Sciatic nerve (tissue), 2 donors: ENCODE measurements around the gene ACOT11. TPM values are rescaled to one million over a fixed set of nuclear protein-coding genes. Genes with fewer than 3 reads are reported as not detected.

Experiments used
- ATAC-seq: fragments of 200-7000 bp; cut with Tn5 transposase; one replicate; pipeline ENCODE4 v1.9.1; 2020; ENCODE audit warnings: mild to moderate bottlenecking, moderate library complexity
- DNase-seq: peaks from one replicate; pipeline ENCODE4 v3.0.0-alpha.2; 2020; ENCODE audit warnings: low spot score
- intact Hi-C: fragments of 100-400 bp; cut with DNase I; formaldehyde crosslinking; loops from one replicate; pipeline ENCODE4 v1.14.2; 2022
- total RNA-seq: library from RNA; stranded (reverse); fragmentation: NEBNext Ultra II Directional; extraction: Animal tissue kit (Norgen Biotek cat#: 25700); gene quantifications from one replicate; pipeline ENCODE4 v1.2.1, GENCODE V29; 2021
- donor health status: DM: no; HTN: no; CAD: no.
- donor health status: DM: no; HTN: no; CAD: no.

Gene ACOT11
- total RNA-seq, 1 donor from 2014 or later: 11.9 TPM

DNA sequence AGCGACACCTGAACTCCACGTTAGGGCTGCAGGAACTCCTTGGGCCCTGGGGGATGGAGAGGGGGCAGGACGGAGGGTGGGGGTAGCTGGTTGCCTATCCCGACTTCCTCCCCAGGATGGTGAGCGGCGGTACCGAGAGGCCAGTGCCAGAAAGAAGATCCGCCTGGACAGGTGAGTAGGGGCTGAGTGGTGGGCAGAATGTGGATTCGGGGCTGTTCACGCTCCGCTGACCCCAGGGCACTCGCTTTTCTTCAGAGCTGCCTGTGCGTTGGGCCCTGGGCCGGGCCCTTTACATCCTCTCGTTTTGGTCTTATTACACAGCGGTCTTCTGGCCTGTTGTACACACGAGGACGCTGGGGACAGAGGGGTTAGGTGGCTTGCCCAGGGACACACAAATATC is 54.5 kb downstream of the ACOT11 start:
- intact Hi-C loops: no loop called here
- DNase-seq: no peak
- ATAC-seq: no peak

DNA sequence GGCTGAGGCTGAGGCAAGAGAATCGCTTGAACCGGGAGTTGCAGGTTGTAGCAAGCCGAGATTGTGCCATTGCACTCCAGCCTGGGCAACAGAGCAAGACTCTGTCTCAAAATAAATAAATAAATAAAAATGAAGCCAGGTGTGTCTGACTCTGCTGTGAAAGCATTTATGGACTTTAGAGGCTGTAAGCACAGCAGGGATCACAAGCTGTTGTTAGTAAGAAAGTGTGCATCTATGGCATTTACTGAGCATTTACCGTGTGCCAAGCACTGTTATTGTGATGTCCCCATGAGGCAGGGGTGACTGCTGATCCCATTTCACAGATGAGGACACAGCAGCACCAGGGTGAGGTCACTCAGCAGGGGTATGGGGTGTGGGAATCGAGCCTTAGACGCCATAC is 55.2 kb downstream of the ACOT11 start:
- DNase-seq (no peak), ATAC-seq (no peak)
- intact Hi-C loops: no loop called here

DNA sequence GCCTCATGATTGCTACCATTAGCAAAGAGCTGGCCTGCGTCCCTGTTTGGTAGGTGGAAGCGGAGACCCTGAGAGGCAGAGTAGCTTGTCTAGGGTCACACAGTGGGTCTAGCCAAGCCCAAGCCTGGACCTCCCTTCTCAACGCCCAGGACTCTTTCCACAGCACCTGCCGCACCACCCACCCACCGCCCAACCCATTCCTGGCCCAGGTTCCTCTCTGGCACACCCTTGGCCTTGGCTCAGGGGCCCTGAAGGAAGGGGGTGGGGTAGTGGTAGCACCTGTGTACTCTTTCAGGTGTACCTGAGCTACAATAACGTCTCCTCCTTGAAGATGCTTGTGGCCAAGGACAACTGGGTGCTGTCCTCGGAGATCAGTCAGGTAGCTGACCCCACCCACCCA is 56.0 kb downstream of the ACOT11 start:
- intact Hi-C loops: no loop called here
- DNase-seq (no peak), ATAC-seq (no peak)

DNA sequence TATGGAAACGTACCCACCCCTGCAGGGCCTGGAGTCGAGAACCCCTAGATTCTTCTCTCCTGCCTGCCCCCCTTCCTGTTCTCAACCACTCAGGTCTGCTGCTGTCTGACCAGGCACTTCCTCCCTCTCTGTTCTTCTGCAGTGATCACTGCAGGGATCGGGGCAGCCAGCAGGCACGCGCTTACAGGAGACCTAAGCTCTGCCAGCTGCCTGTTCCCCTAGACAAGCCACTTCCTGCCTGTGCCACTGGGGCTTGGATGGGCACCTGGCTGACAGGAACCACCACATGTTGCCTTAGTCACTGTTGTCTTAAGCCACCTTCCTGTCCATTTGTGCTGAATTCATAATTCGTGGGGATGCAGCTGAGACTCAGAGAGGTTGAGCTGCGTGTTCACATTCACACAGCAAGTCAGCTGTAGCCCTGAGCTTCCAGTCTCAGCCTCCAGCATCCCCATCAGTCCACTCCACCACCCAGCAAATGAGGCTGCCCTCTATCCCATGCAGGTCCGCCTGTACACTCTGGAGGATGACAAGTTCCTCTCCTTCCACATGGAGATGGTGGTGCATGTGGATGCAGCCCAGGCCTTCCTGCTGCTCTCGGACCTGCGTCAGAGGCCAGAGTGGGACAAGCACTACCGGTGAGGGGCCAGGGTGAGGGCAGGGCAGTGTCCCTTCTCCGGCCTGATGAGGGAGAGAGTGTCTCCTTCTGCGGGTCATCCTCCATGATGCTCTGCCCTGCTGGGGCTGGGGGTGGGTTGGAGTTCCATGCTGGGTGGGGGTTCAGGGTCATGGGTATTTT is 56.7 kb downstream of the ACOT11 start:
- intact Hi-C loops: no loop called here
- ATAC-seq (no peak), DNase-seq (no peak)

DNA sequence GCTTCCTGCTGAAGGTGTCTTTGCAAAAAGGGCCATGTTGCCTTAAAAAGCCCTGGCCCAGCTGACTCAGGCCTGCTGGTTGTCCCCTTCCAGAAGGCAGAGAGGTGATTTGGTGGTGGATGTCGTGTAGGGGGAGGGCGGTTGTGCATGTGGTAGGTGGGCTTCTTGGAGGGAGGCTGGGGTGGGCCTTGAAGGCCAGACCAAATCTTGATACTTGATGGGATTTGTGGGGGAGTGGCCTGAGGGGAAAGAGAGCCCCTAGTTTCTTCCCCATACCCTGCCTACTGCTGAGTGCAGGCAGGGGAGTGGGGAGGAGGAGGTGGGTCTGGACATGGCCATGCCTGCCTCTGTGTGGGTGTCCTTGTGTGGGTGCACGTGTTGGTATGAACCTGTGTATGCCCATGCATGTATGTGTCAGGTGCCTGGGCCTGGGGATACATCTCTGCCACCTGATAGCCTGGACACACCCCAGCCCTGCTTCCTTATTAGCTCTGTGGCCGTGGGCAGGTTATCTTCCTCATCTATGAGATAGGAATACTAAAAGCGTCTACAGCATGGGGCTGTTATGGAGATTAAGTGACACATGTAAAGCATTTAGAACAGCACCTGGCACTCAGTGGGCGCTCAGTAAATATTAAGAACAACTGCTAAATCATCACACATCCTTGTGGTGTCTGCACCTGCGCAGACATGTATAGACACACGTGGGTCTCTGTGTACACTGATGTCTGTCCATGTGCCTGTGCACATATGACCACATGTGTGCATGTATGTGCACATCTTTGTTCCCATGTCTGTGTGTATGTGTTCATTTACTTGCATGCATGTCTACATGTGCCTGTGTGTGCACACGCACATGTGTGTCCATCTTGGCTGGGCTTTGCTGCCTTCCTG is 58.3 kb downstream of the ACOT11 start:
- ATAC-seq (no peak), DNase-seq (no peak)
- intact Hi-C loops: no loop called here

DNA sequence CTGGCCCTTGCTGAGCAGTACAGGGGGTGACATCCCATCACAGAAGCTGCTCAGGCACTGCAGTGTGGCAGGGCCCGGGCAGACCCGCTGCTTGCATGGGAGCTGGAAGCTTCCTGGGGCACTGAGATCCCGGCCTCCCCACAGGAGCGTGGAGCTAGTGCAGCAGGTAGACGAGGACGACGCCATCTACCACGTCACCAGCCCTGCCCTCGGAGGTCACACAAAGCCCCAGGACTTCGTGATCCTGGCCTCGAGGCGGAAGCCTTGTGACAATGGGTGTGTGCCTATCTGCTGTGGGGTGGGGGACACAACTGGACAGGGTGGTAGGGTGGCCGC is 58.9 kb downstream of the ACOT11 start:
- no peak for DNase-seq
- intact Hi-C loops: no loop called here
- no peak for ATAC-seq

DNA sequence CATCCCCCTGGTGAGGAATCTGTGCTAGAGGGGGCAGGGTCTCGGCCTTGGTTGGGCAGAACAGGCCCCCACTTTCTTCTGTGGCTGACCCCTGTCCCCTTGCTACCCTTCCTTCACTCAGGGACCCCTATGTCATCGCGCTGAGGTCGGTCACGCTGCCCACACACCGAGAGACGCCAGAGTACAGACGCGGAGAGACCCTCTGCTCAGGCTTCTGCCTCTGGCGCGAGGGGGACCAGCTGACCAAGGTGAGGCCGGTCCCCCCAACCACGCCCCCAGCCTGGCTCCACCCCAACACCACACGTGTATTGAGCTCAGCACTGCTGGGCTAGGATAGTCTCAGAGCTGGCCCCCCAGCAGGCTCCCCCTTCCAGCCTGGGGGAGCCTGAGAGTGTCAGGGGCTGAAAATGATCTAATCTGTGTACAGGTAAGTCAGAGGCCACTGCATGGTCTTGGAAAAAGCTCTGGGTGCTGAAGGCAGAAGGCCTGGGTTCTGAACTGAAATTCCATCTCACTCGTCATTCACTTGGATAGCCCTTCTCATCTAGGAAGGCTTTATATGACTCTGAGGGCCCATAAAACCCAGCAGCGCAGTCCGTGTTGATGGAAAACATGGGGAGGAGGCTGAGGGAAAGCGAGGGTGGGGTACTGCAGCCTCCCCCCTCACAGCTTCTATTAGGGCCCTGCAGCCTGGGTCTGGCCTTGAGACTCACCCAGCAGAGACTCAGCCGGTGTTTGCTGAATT is 60.0 kb downstream of the ACOT11 start:
- DNase-seq (no peak), ATAC-seq (no peak)
- intact Hi-C loops: no loop called here

DNA sequence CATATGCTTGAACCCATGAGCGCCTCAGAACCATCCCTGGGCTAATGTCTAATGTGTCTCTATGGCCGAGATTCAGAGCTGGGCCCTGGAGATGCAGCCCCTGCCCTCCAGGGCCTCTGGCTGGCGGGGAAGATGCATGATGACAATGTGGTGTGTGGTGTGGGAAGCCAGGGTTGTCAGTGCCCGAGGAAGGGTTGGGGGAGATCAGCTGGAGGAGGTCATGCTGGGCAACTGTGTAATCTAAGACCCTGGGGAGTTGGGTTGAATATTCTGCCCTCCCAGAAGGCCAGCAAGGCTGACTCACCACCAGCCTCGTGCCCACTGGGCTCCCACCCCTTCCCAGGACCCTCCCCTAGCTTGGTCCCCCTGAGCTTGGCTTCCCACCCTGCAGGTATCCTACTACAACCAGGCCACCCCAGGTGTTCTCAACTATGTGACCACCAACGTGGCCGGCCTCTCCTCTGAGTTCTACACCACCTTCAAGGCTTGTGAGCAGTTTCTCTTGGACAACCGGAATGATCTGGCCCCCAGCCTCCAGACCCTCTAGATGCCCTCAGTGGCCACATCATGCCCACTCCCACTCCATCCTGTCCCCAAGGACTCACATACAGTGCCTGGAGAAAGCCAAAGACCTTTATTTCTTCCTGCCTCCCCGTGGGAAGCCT is 60.7 kb downstream of the ACOT11 start:
- no peak for DNase-seq
- ATAC-seq: peak; percentile 8
- intact Hi-C loops: no loop called here

DNA sequence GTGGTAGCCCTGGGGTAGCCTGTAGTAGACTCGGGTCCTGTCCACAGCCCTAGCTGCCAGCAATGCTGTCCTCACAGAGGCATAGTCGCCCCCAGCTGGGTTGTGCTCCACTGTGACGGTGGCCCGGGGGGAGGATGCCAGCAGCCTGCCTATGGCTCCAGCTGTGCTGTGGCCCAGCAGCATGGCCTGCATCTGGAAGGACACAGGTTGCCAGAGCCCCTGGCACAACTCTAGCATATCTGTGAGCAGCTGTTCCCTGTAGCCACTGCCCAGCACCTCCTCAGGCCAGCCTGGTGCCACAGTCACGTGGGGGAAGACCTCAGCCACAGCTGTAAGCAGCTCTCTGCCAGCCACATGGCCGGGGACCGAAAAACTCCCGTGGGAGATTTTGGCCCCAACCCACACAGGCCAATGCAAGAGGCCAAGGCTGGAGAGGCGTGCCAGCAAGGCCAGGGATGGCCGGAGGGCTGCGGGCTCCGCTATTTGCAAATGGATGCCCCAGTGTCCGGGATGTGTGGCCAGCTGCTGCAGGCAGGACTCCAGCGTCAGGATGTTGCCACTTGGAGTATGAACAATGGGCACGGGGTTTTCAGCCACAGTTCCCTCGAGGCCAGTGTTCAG is 61.4 kb downstream of the ACOT11 start:
- intact Hi-C loops: no loop called here
- peak; percentile 16 for ATAC-seq

DNA sequence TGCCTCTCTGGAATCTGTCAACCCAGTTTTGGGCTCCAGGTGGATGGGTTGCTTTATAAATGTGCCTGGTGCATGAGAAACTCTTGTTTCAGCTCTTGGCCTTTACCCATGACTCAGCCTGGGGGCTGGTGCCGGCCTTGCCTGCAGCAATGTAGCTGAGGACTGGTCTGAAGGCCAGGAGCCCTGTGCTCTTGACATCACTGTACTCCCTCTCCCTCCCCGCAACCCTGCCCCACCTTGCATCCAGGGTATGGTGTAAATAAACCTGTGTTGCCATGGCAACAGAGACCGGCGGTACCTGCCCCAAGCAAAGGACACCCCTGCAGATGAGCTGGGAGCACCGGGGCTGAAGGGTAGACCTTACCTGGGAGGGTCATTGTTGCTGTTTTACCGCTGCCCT is 62.0 kb downstream of the ACOT11 start:
- DNase-seq (no peak), ATAC-seq (no peak)
- intact Hi-C loops: no loop called here

More for the DNA sequence above, 61.4 kb downstream of the ACOT11 start:
- DNase-seq: no peak

DNA sequence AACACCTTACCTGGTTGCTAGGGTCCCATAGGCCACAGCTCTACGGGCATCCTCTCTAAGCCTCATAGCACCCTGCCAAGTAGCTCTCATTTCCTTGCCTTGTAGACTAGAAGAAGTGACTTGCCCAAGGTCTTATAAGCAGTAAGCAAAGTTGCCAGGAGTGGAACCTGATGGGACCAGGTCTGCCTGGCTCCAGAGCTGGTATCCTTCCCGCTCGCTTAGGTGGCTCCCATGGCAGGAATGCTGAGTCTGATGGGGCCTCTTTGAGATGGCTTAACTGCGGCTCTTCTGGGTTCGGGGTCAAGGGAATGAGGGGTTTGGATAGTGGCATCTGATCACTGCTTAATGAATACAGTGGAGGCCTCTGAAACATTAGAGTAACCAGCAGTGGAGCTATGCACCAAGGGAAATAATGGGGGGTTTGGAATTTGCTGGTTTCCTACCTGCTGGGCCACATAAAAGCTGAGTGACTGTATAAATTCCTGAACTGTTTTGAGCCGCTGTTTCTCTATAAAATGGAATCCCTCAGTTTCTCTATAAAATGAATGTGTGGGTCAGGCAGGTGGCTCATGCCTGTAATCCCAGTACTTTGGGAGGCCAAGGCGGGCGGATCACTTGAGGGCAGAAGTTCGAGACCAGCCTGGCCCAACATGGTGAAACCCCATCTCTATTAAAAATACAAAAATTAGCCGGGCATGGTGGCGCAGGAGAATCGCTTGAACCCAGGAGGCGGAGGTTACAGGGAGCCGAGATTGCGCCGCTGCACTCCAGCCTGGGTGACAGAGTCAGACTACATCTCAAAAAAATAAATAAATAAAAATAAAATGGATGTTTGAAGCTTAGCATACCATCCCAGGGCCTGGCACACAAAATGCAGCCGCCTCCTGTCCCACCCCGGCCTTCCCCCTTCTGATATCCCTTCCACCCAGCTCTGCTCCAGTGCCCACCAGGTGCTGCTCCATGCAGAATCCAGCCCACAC is 62.9 kb downstream of the ACOT11 start:
- ATAC-seq (no peak), DNase-seq (no peak)
- intact Hi-C loops: no loop called here

DNA sequence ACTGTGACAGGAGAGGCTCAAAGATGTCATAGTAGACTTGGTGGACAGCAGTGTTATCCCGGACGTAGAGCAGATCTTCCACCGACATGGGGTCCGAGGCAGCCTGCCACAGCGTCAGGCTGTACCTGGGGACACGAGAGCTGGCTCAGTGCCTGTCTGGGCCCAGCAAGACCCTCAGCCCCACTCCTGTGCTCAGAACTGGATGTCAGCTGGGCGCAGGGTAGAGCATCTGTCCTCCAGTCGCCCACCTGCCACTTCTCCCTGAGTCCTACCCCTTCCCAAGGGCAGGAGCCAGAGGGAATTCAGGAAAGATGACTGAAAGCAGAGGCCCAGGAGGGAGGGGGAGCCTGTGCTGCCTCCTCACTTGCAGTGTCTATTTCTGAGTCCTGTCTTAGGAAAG is 63.6 kb downstream of the ACOT11 start:
- intact Hi-C loops: no loop called here
- DNase-seq (no peak), ATAC-seq (no peak)

DNA sequence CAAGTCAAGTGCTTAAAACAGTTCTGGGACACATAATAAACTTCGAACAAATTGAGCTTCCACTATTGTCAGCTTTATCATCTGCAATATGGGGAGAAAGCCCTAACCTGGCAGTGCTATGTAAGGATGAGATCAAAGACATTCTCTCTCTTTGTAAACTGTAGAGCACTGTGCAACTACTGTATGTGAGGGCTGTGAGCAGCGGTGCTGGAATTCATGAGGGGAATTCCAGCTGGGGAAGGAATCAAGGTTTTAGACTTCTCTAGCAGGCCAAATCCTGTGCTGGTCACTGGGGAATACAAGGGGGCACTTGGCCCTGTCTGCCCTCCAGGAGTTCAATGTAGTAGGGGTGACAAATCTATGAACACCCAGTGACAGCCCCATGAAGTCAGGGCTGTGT is 66.0 kb downstream of the ACOT11 start:
- DNase-seq: no peak
- intact Hi-C loops: no loop called here
- ATAC-seq: no peak

DNA sequence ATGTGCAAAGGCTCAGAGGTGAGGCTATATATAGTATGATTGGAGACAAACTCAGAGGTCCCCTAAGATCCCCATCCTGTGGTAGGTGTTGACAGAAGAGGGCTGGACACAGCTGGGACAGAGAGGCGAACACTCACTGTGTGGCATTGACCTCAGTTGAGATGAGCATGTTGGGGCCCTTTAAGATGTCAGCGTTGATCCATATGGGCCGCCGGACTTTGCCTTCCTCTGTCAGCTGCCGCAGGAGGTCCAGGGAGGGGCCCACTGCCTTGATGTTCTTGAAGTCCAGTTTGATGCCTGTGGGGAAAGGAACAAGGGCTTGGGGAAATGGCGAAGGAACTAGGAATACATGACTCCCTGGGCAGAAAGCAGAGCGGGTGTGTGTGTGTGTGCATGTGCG is 66.5 kb downstream of the ACOT11 start:
- intact Hi-C loops: no loop called here
- ATAC-seq (no peak), DNase-seq (no peak)

DNA sequence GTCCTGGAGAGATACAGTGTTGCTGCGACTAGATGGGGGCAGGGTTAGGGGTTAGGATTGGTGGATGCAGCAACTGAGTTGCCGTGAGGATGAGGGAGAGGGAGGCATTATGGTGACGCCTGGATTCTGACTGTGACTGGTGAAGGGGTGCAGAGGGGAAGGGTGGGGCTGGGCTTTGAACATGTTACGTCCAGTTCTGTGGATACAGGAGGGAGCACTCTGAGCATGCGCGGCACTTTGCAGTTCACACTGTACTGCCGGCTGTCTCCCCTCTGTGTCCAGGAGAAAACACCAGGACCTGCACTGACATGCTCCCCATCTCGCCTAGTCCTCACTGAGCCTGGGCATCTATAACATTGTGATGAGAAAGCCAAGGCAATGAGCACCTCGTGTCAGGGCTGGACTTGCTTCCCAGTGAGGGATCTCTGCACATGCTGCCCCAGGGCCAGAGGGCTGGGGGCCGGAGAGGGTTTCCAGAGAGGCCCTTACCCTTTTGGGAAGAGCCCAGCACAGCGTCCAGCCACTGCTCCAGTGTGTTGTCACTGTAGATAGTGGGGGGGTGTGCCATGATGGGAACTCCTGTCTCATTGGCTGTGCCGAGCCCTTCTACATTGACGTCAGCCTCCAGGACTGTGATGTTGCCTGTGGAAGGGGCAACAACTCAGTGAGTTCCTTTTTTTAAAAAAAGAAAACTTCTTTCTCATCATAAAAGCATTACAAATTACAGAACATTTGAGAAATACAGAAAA is 67.7 kb downstream of the ACOT11 start:
- DNase-seq (no peak), ATAC-seq (no peak)
- intact Hi-C loops: no loop called here

DNA sequence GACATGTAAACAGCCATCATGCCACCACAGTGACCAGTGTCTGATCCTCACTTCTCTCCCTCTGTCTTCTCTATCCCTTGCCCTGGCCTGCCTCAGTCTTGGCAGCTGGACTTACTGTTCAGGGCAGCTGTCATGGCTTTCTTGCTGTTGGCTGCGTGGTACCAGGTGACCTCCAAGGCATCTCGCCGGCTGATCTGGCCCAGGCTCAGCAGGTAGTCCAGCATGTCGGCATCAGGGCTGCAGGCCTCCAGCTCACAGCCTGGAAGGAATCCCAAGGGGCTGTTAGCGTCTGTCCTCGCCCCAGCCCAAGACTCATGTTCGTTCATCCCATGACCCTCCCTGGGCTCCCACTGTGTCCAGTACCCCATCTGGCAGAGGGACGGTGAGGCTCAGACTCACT is 71.7 kb downstream of the ACOT11 start:
- ATAC-seq (no peak), DNase-seq (no peak)
- intact Hi-C loops: loop anchor here (1.0 kb wide), 1 partner anchor 41 kb away; no protein-coding TSS in a partner anchor
